Liver (tissue), 9 donors: ENCODE measurements around the gene HOOK1. TPM values are rescaled to one million over a fixed set of nuclear protein-coding genes. Genes with fewer than 3 reads are reported as not detected.

Experiments
- DNase-seq: peaks from one replicate; pipeline ENCODE4 v3.0.0-alpha.2; 2017; ENCODE audit warnings: low spot score
- H3K27ac ChIP-seq, 2 donors: one replicate each; pipeline ENCODE4 v1.7.0; 2013; ENCODE audit warnings: inconsistent platforms in 2 of 2, low read length in 2 of 2, control low read depth in 1 of 2, low read depth in 1 of 2, mild to moderate bottlenecking in 1 of 2
- H3K27me3 ChIP-seq, 4 donors: one replicate each; pipeline versions ENCODE4 v1.6.1 to v1.7.0; 2013; ENCODE audit warnings: low read length in 3 of 4, inconsistent platforms in 1 of 4, mild to moderate bottlenecking in 1 of 4, moderate library complexity in 1 of 4; ENCODE audit not compliant: control insufficient read depth in 4 of 4, insufficient read depth in 4 of 4
- H3K36me3 ChIP-seq, 4 donors: one replicate each; pipeline versions ENCODE4 v1.6.1 to v1.7.0; 2013; ENCODE audit warnings: low read length in 3 of 4, mild to moderate bottlenecking in 3 of 4, low read depth in 1 of 4, moderate library complexity in 1 of 4; ENCODE audit not compliant: control insufficient read depth in 4 of 4, insufficient read depth in 3 of 4
- H3K4me1 ChIP-seq, 4 donors: one replicate each; pipeline versions ENCODE4 v1.6.1 to v1.7.0; 2013; ENCODE audit warnings: low read length in 3 of 4, mild to moderate bottlenecking in 3 of 4, moderate library complexity in 1 of 4; ENCODE audit not compliant: control insufficient read depth in 4 of 4, insufficient read depth in 4 of 4
- H3K4me3 ChIP-seq, 3 donors: one replicate each; pipeline versions ENCODE4 v1.6.1 to v1.7.0; 2013; ENCODE audit warnings: low read length in 3 of 3, control low read depth in 1 of 3, low read depth in 1 of 3, mild to moderate bottlenecking in 1 of 3
- H3K9ac ChIP-seq, 2 donors: one replicate each; pipeline ENCODE4 v1.7.0; 2013; ENCODE audit warnings: low read length in 2 of 2, mild to moderate bottlenecking in 2 of 2, moderate library complexity in 2 of 2, control low read depth in 1 of 2, low read depth in 1 of 2
- H3K9me3 ChIP-seq, 4 donors: one replicate each; pipeline versions ENCODE4 v1.6.1 to v1.7.0; 2013; ENCODE audit warnings: low read length in 3 of 4; ENCODE audit not compliant: control insufficient read depth in 4 of 4
- ATF3 ChIP-seq: IDR thresholded peaks from 2 replicates; pipeline ENCODE4 v1.6.1; 2016; ENCODE audit warnings: antibody characterized with exemption
- CTCF ChIP-seq: fragments of 150-350 bp; IDR thresholded peaks from 2 replicates; pipeline ENCODE4 v1.5.1; 2017; ENCODE audit warnings: improper control_type of control experiment, low read depth, low read length; ENCODE audit not compliant: missing input control
- EGR1 ChIP-seq, 2 donors: IDR thresholded peaks; 2 replicates each; pipeline ENCODE4 v1.6.1; 2016 to 2018; ENCODE audit warnings: antibody characterized with exemption in 2 of 2, low read depth in 2 of 2
- FOXA1 ChIP-seq: IDR thresholded peaks from 2 replicates; pipeline ENCODE4 v1.6.1; 2016; ENCODE audit warnings: antibody characterized with exemption
- FOXA2 ChIP-seq: IDR thresholded peaks from 2 replicates; pipeline ENCODE4 v1.6.1; 2016; ENCODE audit warnings: antibody characterized with exemption
- GABPA ChIP-seq, 2 donors: IDR thresholded peaks in 1 of 2; conservative IDR thresholded peaks in 1 of 2; 2 replicates each; pipeline ENCODE4 v1.6.1; 2016; ENCODE audit warnings: antibody characterized with exemption in 2 of 2, mild to moderate bottlenecking in 1 of 2, moderate library complexity in 1 of 2
- HNF4A ChIP-seq, 2 donors: conservative IDR thresholded peaks; 2 replicates each; pipeline ENCODE4 v1.6.1; 2016; ENCODE audit warnings: antibody characterized with exemption in 2 of 2, mild to moderate bottlenecking in 2 of 2
- HNF4G ChIP-seq: IDR thresholded peaks from 2 replicates; pipeline ENCODE4 v1.6.1; 2016; ENCODE audit warnings: antibody characterized with exemption
- JUND ChIP-seq, 2 donors: IDR thresholded peaks; 2 replicates each; pipeline ENCODE4 v1.6.1; 2016; ENCODE audit warnings: antibody characterized with exemption in 2 of 2
- MAX ChIP-seq: IDR thresholded peaks from 2 replicates; pipeline ENCODE4 v1.6.1; 2016; ENCODE audit warnings: antibody characterized with exemption
- NR2F2 ChIP-seq: IDR thresholded peaks from 2 replicates; pipeline ENCODE4 v1.6.1; 2016; ENCODE audit warnings: antibody characterized with exemption
- REST ChIP-seq: IDR thresholded peaks from 2 replicates; pipeline ENCODE4 v1.6.1; 2016; ENCODE audit warnings: antibody characterized with exemption, mild to moderate bottlenecking
- RXRA ChIP-seq, 2 donors: IDR thresholded peaks; 2 replicates each; pipeline ENCODE4 v1.6.1; 2017 to 2018; ENCODE audit warnings: antibody characterized with exemption in 2 of 2, mild to moderate bottlenecking in 1 of 2
- SP1 ChIP-seq: IDR thresholded peaks from 2 replicates; pipeline ENCODE4 v1.6.1; 2018; ENCODE audit warnings: antibody characterized with exemption, mild to moderate bottlenecking
- TAF1 ChIP-seq: conservative IDR thresholded peaks from 2 replicates; pipeline ENCODE4 v1.6.1; 2016; ENCODE audit warnings: antibody characterized with exemption, mild to moderate bottlenecking
- YY1 ChIP-seq: IDR thresholded peaks from 2 replicates; pipeline ENCODE4 v1.6.1; 2016; ENCODE audit warnings: antibody characterized with exemption, mild to moderate bottlenecking
- ZBTB33 ChIP-seq: IDR thresholded peaks from 2 replicates; pipeline ENCODE4 v1.6.1; 2016; ENCODE audit warnings: antibody characterized with exemption
- WGBS: extraction: QIAGEN DNeasy Blood & Tissue Kit; methylation state at CpG from one replicate; pipeline ENCODE4 v1.1.7; 2013; 5-methylcytosine and 5-hydroxymethylcytosine counted together
- polyA plus RNA-seq, 2 donors: library from polyadenylated mRNA; stranded (reverse) in 1 of 2; unstranded in 1 of 2; fragments of 200-250 nt in 1 of 2; fragments of >200 nt in 1 of 2; fragmentation: Nextera tagmentation in 1 of 2; extraction: Ambion mirVana in 1 of 2; gene quantifications; one replicate each; pipeline versions ENCODE4 v1.2.1 to v1.2.3, GENCODE V29; 2013 to 2015
- total RNA-seq, 2 donors: library from RNA; depleted of rRNA; stranded (reverse); fragments of >200 nt; gene quantifications; one replicate each; pipeline ENCODE4 v1.2.3, GENCODE V29; 2014
- donor health status: healthy.
- donor health status: healthy.
- donor health status: healthy.
- donor health status: healthy.
- donor health status: healthy.

HOOK1 gene
- total and polyA plus RNA-seq, 4 donors = 10.3 to 33.4 (median 17.5) TPM

- no peak overlapping the region for H3K9ac ChIP-seq
- DNase-seq = no peak
- H3K36me3 ChIP-seq = no peaks in the 10 kb centered on the region
- no peaks in the 10 kb centered on the region for H3K9me3 ChIP-seq
- WGBS = 81% methylated on average over 1 of the region's 1 CpG
- H3K27ac ChIP-seq = no peak overlapping the region
- H3K27me3 ChIP-seq = no peaks in the 10 kb centered on the region
- H3K4me1 ChIP-seq = no peaks in the 10 kb centered on the region
- no peak overlapping the region for H3K4me3 ChIP-seq
- no peak for TF ChIP-seq ATF3
- no peak for TF ChIP-seq FOXA2
- TF ChIP-seq JUND (IDR thresholded peaks at IDR 0.05) = no peak
- TF ChIP-seq MAX = no peak
- no peak for TF ChIP-seq EGR1 (IDR thresholded peaks at IDR 0.05; ENCODE audit: low read depth in 2 of 2)
- no peak for TF ChIP-seq CTCF
- no peak for TF ChIP-seq FOXA1
- TF ChIP-seq NR2F2 = no peak
- no peak for TF ChIP-seq YY1
- TF ChIP-seq SP1 = no peak
- no peak for TF ChIP-seq HNF4G
- no peak for TF ChIP-seq ZBTB33
- TF ChIP-seq GABPA (IDR thresholded peaks at IDR 0.05 in 1 of 2, conservative IDR thresholded peaks at IDR 0.05 in 1 of 2) = no peak
- TF ChIP-seq TAF1 = no peak
- TF ChIP-seq RXRA (IDR thresholded peaks at IDR 0.05) = no peak
- TF ChIP-seq REST = no peak
- no peak for TF ChIP-seq HNF4A (conservative IDR thresholded peaks at IDR 0.05)
Measured at GRCh38 chr1:59803458-59804038, 11.2 kb upstream of the HOOK1 start.

- H3K4me3 ChIP-seq = no peak overlapping the region
- no peak for DNase-seq
- H3K27me3 ChIP-seq = no peaks in the 10 kb centered on the region
- H3K9me3 ChIP-seq = no peaks in the 10 kb centered on the region
- no peak overlapping the region for H3K27ac ChIP-seq
- no peak overlapping the region for H3K9ac ChIP-seq
- no peaks in the 10 kb centered on the region for H3K36me3 ChIP-seq
- no peaks in the 10 kb centered on the region for H3K4me1 ChIP-seq
- TF ChIP-seq FOXA1 = no peak
- TF ChIP-seq HNF4G = no peak
- TF ChIP-seq REST = no peak
- TF ChIP-seq CTCF = no peak
- TF ChIP-seq EGR1 (IDR thresholded peaks at IDR 0.05; ENCODE audit: low read depth in 2 of 2) = no peak
- TF ChIP-seq NR2F2 = no peak
- TF ChIP-seq FOXA2 = no peak
- no peak for TF ChIP-seq ATF3
- no peak for TF ChIP-seq TAF1
- no peak for TF ChIP-seq GABPA (IDR thresholded peaks at IDR 0.05 in 1 of 2, conservative IDR thresholded peaks at IDR 0.05 in 1 of 2)
Measured at GRCh38 chr1:59804301-59804700, 10.4 kb upstream of the HOOK1 start.
